Hepatocyte (in vitro differentiated cells): ENCODE results near the gene ITPKC.

ENCODE experiments used
- CTCF ChIP-seq: fragments of 200-600 bp; sonication (generic); IDR thresholded peaks from 2 replicates; pipeline ENCODE4 v1.5.1; 2016; ENCODE audit warnings: antibody characterized with exemption, mild to moderate bottlenecking; ENCODE audit not compliant: poor library complexity
- EZH2 ChIP-seq: fragments of 200-600 bp; sonication (generic); IDR thresholded peaks from 2 replicates; pipeline ENCODE4 v1.6.1; 2016; ENCODE audit warnings: antibody characterized with exemption, mild to moderate bottlenecking, borderline replicate concordance

- TF ChIP-seq CTCF: no peak
- no peak for TF ChIP-seq EZH2
Measured at GRCh38 chr19:40701758-40702157, 15.2 kb upstream of the ITPKC start.
